A673 (cell line): ENCODE data around the gene TSPAN5. TPM values are rescaled to one million over a fixed set of nuclear protein-coding genes. Genes with fewer than 3 reads are reported as not detected.
A peak's percentile ranks its signal among the peaks of the same experiment; 100 is the strongest.

Source experiments
- BruUV-seq: library from RNA; stranded (reverse); fragments of 400-500 nt; replicated peaks from 2 replicates; lab custom pipeline; 2021; lab: Mats Ljungman, UMichigan
- CTCF ChIA-PET: fragments of 300-600 bp; sonication (Branson Sonifier 250); formaldehyde crosslinking; loops from one replicate; lab custom pipeline; 2022; ENCODE audit warnings: antibody characterized with exemption; lab: Charles Lee
- POLR2A ChIA-PET: fragments of 300-600 bp; sonication (Branson Sonifier 250); formaldehyde crosslinking; loops from one replicate; lab custom pipeline; 2022; ENCODE audit warnings: antibody characterized with exemption; ENCODE audit not compliant: low non-redundant PET; lab: Charles Lee
- DNase-seq: peaks from one replicate; pipeline ENCODE4 v3.0.0-alpha.2; 2015; ENCODE audit warnings: low spot score
- H3K27ac ChIP-seq: fragments of 200-600 bp; sonication (generic); 2 replicates; pipeline ENCODE4 v1.5.1; 2016; ENCODE audit warnings: mixed run types, low read depth, mild to moderate bottlenecking, mixed read lengths, antibody characterized with exemption, low read length; ENCODE audit not compliant: poor library complexity, severe bottlenecking
- H3K27me3 ChIP-seq: fragments of 200-600 bp; sonication (generic); replicated peaks from 2 replicates; pipeline ENCODE4 v1.6.1; 2017; ENCODE audit warnings: mixed run types, low read depth, mild to moderate bottlenecking, mixed read lengths, antibody characterized with exemption, low read length; ENCODE audit not compliant: insufficient read depth, poor library complexity
- H3K36me3 ChIP-seq: fragments of 200-600 bp; sonication (generic); 2 replicates; pipeline ENCODE4 v1.6.1; 2016; ENCODE audit warnings: mixed run types, mild to moderate bottlenecking, mixed read lengths, antibody characterized with exemption, low read length; ENCODE audit not compliant: insufficient read depth, poor library complexity, severe bottlenecking
- H3K4me1 ChIP-seq: fragments of 200-600 bp; sonication (generic); 2 replicates; pipeline ENCODE4 v1.6.1; 2017; ENCODE audit warnings: mixed run types, mild to moderate bottlenecking, mixed read lengths, antibody characterized with exemption, low read length; ENCODE audit not compliant: insufficient read depth, poor library complexity, severe bottlenecking
- H3K4me3 ChIP-seq: fragments of 200-600 bp; sonication (generic); 2 replicates; pipeline ENCODE4 v1.5.1; 2016; ENCODE audit warnings: low read depth, mixed run types, mild to moderate bottlenecking, mixed read lengths, low read length; ENCODE audit not compliant: poor library complexity, severe bottlenecking
- H3K9me3 ChIP-seq: fragments of 200-600 bp; sonication (generic); 2 replicates; pipeline ENCODE4 v1.6.1; 2016; ENCODE audit warnings: mixed run types, low read depth, mild to moderate bottlenecking, mixed read lengths, antibody characterized with exemption, low read length; ENCODE audit not compliant: poor library complexity, severe bottlenecking
- EZH2 ChIP-seq: fragments of 200-600 bp; sonication (generic); IDR thresholded peaks from 2 replicates; pipeline ENCODE4 v1.6.1; 2017; ENCODE audit warnings: borderline replicate concordance, low read depth, mild to moderate bottlenecking, mixed read lengths, antibody characterized with exemption, low read length; ENCODE audit not compliant: poor library complexity, severe bottlenecking
- intact Hi-C: fragments of 100-400 bp; cut with micrococcal nuclease; formaldehyde crosslinking; loops from one replicate; pipeline ENCODE4 v1.10.0; 2022; ENCODE audit not compliant: unreplicated experiment
- total RNA-seq: library from RNA; stranded (reverse); gene quantifications from 2 replicates; pipeline ENCODE4 v1.2.3, GENCODE V29; 2021
- TF ChIP-seq, protein P1 (sequence below): fragments of 300-800, 200-600 bp; sonication (generic); conservative IDR thresholded peaks from 2 replicates; pipeline ENCODE4 v1.5.1; 2017; ENCODE audit warnings: low read depth, mild to moderate bottlenecking, antibody characterized with exemption, low read length, moderate library complexity, mixed read lengths

Gene TSPAN5
- total RNA-seq, 1 experiment from 2014 or later: 15.2 TPM

- H3K9me3 ChIP-seq: no peaks in the 10 kb centered on the region
- no peak overlapping the region for H3K4me3 ChIP-seq
- POLR2A ChIA-PET: no interaction called here
- DNase-seq: peak; percentile 26
- CTCF ChIA-PET: no interaction called here
- no peaks in the 10 kb centered on the region for H3K36me3 ChIP-seq
- H3K4me1 ChIP-seq: peaks cover 33% of the 10 kb centered on the region
- no peak for TF ChIP-seq EZH2
- TF ChIP-seq, protein P1, sequence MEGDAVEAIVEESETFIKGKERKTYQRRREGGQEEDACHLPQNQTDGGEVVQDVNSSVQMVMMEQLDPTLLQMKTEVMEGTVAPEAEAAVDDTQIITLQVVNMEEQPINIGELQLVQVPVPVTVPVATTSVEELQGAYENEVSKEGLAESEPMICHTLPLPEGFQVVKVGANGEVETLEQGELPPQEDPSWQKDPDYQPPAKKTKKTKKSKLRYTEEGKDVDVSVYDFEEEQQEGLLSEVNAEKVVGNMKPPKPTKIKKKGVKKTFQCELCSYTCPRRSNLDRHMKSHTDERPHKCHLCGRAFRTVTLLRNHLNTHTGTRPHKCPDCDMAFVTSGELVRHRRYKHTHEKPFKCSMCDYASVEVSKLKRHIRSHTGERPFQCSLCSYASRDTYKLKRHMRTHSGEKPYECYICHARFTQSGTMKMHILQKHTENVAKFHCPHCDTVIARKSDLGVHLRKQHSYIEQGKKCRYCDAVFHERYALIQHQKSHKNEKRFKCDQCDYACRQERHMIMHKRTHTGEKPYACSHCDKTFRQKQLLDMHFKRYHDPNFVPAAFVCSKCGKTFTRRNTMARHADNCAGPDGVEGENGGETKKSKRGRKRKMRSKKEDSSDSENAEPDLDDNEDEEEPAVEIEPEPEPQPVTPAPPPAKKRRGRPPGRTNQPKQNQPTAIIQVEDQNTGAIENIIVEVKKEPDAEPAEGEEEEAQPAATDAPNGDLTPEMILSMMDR: no peak
- BruUV-seq: no TSS peak
- no peak overlapping the region for H3K27ac ChIP-seq
- intact Hi-C loops: no loop called here
- H3K27me3 ChIP-seq: no peaks in the 10 kb centered on the region
These were observed 91.9 kb downstream of the TSPAN5 start for GRCh38 chr4:98566361-98567008.

- TF ChIP-seq EZH2: no peak
- TF ChIP-seq, protein P1: no peak
- no peaks in the 10 kb centered on the region for H3K27me3 ChIP-seq
- POLR2A ChIA-PET: no interaction called here
- no peak overlapping the region for H3K4me3 ChIP-seq
- peaks cover 33% of the 10 kb centered on the region for H3K4me1 ChIP-seq
- no peaks in the 10 kb centered on the region for H3K36me3 ChIP-seq
- CTCF ChIA-PET: no interaction called here
- BruUV-seq: no TSS peak
- no peak overlapping the region for H3K27ac ChIP-seq
- intact Hi-C loops: no loop called here
- no peak for DNase-seq
- H3K9me3 ChIP-seq: no peaks in the 10 kb centered on the region
These were observed 92.6 kb downstream of the TSPAN5 start for GRCh38 chr4:98565681-98566301.

GRCh38 chr4:98564852-98565251, 93.6 kb downstream of the TSPAN5 start:
- POLR2A ChIA-PET: interaction anchor here (0.6 kb wide), 1 partner anchor 97 kb away, joined by 3 read pairs; no protein-coding TSS in a partner anchor
- H3K27ac ChIP-seq: no peak overlapping the region
- BruUV-seq: no TSS peak
- peaks cover 41% of the 10 kb centered on the region for H3K4me1 ChIP-seq
- DNase-seq: peak; percentile 26
- H3K9me3 ChIP-seq: no peaks in the 10 kb centered on the region
- CTCF ChIA-PET: no interaction called here
- no peak overlapping the region for H3K4me3 ChIP-seq
- intact Hi-C loops: loop anchor here (1.0 kb wide), 1 partner anchor 90 kb away; no protein-coding TSS in a partner anchor
- H3K27me3 ChIP-seq: no peaks in the 10 kb centered on the region
- TF ChIP-seq, protein P1: no peak
- TF ChIP-seq EZH2: no peak
- H3K36me3 ChIP-seq: no peaks in the 10 kb centered on the region
